Stomach (tissue), 9 donors: ENCODE measurements around the gene NFATC1. TPM values are rescaled to one million over a fixed set of nuclear protein-coding genes. Genes with fewer than 3 reads are reported as not detected.

Experiments
- DNase-seq, 2 donors: peaks; one replicate each; pipeline versions ENCODE4 v3.0.0 to v3.0.0-alpha.2; 2013 to 2019
- H3K27ac ChIP-seq, 5 donors: fragments of 200-600 bp in 4 of 5; sonication (generic) in 4 of 5; one replicate each; pipeline ENCODE4 v1.5.1; 2013 to 2019; ENCODE audit warnings: mild to moderate bottlenecking in 1 of 5, moderate library complexity in 1 of 5
- H3K27me3 ChIP-seq, 3 donors: fragments of 200-600 bp; sonication (generic); one replicate each; pipeline ENCODE4 v1.5.1; 2017 to 2019; ENCODE audit warnings: mixed run types in 1 of 3
- H3K36me3 ChIP-seq, 4 donors: fragments of 200-600 bp; sonication (generic); 1 replicate in 3 of 4; 2 replicates in 1 of 4; pipeline ENCODE4 v1.5.1; 2016 to 2019
- H3K4me1 ChIP-seq, 4 donors: fragments of 200-600 bp; sonication (generic); one replicate each; pipeline ENCODE4 v1.5.1; 2016 to 2019
- H3K4me3 ChIP-seq, 4 donors: fragments of 200-600 bp; sonication (generic) in 3 of 4; one replicate each; pipeline ENCODE4 v1.5.1; 2016 to 2019; ENCODE audit warnings: mild to moderate bottlenecking in 1 of 4
- H3K9me3 ChIP-seq, 4 donors: fragments of 200-600 bp; sonication (generic); one replicate each; pipeline ENCODE4 v1.5.1; 2016 to 2019
- EP300 ChIP-seq: sonication (generic); formaldehyde crosslinking; IDR thresholded peaks from one replicate; pipeline ENCODE4 v1.6.1; 2017; ENCODE audit warnings: antibody characterized with exemption
- POLR2A ChIP-seq, 4 donors: fragments of 450-650 bp; IDR thresholded peaks; one replicate each; pipeline ENCODE4 v1.6.1; 2016; ENCODE audit warnings: antibody characterized with exemption in 4 of 4, control low read depth in 2 of 4, mild to moderate bottlenecking in 1 of 4, moderate library complexity in 1 of 4
- POLR2AphosphoS5 ChIP-seq, 3 donors: sonication (generic); formaldehyde crosslinking; IDR thresholded peaks; one replicate each; pipeline ENCODE4 v1.6.1; 2016; ENCODE audit warnings: antibody characterized with exemption in 3 of 3
- WGBS, 5 donors: extraction: QIAGEN DNeasy Blood & Tissue Kit in 3 of 5; methylation state at CpG; one replicate each; pipeline versions ENCODE4 v1.1.5 to v1.1.7; 2013 to 2018; 5-methylcytosine and 5-hydroxymethylcytosine counted together
- intact Hi-C: fragments of 100-400 bp; cut with DNase I; formaldehyde crosslinking; loops from one replicate; pipeline ENCODE4 v1.15.1; 2023; ENCODE audit warnings: low total_unique reads
- polyA plus RNA-seq, 3 donors: library from polyadenylated mRNA; stranded (reverse); fragments of 200-250 nt; gene quantifications; one replicate each; pipeline ENCODE4 v1.2.3, GENCODE V29; 2013
- total RNA-seq, 5 donors: library from RNA; depleted of rRNA; stranded (reverse); fragments of >200 nt; gene quantifications; one replicate each; pipeline versions ENCODE4 v1.1.0 to v1.2.3, GENCODE V29; 2014 to 2016
- TF ChIP-seq, protein P1 (sequence below), 7 experiments: fragments of 450-650 bp in 4 of 7; fragments of 200-600 bp in 3 of 7; sonication (generic) in 3 of 7; IDR thresholded peaks; one replicate each; pipeline ENCODE4 v1.5.1; 2016 to 2019; ENCODE audit warnings: antibody characterized with exemption in 7 of 7, control low read depth in 2 of 7, mild to moderate bottlenecking in 1 of 7
- donor health status: healthy with polysubstance abuse.
- donor health status: Bipolar disorder and iron deficiency.
- donor health status: healthy.

The NFATC1 gene
- total and polyA plus RNA-seq, 8 donors = 2.6 to 14.0 (median 6.1) TPM

DNA sequence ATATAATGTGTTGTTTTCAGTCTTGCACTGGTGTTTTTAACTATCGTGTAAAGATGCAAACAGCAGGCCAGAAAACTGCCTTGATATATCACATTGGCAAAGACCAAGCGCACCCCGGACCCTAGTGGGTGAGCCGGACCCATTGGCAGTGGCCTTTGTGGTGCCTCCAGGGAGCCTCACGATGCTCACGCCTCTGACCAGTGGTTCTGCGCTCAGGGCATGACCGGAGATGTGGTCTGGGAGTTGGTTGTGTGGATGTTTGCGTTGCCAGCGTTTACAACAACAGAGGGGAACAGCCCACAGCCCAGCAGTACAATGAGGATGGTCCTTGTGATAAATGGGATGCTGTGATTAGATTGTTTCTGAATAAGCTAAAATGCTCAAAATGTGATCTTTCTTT, 32.6 kb downstream of the NFATC1 start:
- Histone ChIP-seq H3K9me3 (no peaks in the 10 kb centered on the region), H3K4me3 (no peak overlapping the region), H3K36me3 (peaks cover 0 to 8% (median under 1%) of the 10 kb centered on the region in 4 donors), H3K4me1 (peaks cover 0 to 11% (median 5%) of the 10 kb centered on the region in 4 donors), H3K27ac (no peak overlapping the region), H3K27me3 (no peaks in the 10 kb centered on the region)
- WGBS, 5 donors = 76 to 85% (median 85%) methylated on average over 10 of the region's 10 CpGs
- TF ChIP-seq EP300 (no peak), POLR2AphosphoS5 (IDR thresholded peaks at IDR 0.05) (no peak), POLR2A (IDR thresholded peaks at IDR 0.05) (no peak)
- TF ChIP-seq, protein P1, sequence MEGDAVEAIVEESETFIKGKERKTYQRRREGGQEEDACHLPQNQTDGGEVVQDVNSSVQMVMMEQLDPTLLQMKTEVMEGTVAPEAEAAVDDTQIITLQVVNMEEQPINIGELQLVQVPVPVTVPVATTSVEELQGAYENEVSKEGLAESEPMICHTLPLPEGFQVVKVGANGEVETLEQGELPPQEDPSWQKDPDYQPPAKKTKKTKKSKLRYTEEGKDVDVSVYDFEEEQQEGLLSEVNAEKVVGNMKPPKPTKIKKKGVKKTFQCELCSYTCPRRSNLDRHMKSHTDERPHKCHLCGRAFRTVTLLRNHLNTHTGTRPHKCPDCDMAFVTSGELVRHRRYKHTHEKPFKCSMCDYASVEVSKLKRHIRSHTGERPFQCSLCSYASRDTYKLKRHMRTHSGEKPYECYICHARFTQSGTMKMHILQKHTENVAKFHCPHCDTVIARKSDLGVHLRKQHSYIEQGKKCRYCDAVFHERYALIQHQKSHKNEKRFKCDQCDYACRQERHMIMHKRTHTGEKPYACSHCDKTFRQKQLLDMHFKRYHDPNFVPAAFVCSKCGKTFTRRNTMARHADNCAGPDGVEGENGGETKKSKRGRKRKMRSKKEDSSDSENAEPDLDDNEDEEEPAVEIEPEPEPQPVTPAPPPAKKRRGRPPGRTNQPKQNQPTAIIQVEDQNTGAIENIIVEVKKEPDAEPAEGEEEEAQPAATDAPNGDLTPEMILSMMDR (IDR thresholded peaks at IDR 0.05) = no peak
- DNase-seq = no peak
- intact Hi-C loops = no loop called here

DNA sequence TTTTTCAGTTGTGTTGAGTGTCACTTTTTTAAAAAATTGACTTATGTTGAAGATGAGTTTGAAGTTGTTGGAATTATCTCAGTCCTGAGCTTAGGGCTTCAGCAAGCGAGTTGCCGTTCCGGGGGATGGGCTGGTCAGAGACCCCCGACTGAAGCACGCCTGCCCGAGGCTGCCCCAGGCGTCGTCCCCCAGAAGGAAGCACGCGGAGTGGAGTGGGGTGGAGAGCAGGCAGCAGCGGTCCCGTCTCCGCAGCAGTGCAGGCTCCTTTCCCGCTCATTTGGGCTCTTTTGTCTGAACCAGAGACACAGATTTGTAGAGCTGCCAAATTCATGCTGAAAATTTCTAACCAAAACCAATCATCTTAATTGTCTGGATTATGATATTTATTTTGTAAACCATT, 33.7 kb downstream of the NFATC1 start:
- Histone ChIP-seq H3K36me3 (peaks cover 4 to 19% (median 11%) of the 10 kb centered on the region in 4 donors), H3K4me3 (no peak overlapping the region), H3K27me3 (no peaks in the 10 kb centered on the region), H3K27ac (no peak overlapping the region), H3K9me3 (no peaks in the 10 kb centered on the region), H3K4me1 (peaks cover 0 to 7% (median 2%) of the 10 kb centered on the region in 4 donors)
- 88 to 94% (median 91%) methylated on average over 14 of the region's 14 CpGs for WGBS, 5 donors
- TF ChIP-seq POLR2AphosphoS5 (IDR thresholded peaks at IDR 0.05) (no peak), POLR2A (IDR thresholded peaks at IDR 0.05) (no peak), EP300 (no peak)
- TF ChIP-seq, protein P1 (IDR thresholded peaks at IDR 0.05) = no peak
- intact Hi-C loops = no loop called here
- DNase-seq = no peak

DNA sequence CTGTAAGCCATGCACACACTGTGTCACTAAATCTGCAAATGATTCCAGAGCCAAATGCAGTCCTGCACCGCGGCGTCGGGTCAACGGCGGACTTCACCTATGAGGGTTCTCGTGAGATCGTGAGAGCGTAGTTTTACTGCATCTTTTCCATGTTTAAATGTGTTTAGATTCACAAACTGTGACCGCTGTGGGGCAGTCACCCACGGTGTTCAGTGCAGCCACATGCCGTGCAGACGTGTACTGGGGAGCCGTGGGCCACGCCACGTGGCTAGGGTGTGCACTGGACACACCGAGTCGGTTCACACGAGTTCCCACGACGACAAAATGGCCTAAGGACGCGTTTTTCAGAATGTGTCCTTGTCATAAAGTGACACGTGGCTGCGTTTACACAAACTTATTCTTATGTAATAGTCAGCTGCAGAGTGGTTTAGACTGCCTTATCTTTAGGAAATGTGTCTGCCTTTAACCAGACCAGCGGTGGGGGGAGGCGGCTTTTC, 34.1 kb downstream of the NFATC1 start:
- intact Hi-C loops = no loop called here

DNA sequence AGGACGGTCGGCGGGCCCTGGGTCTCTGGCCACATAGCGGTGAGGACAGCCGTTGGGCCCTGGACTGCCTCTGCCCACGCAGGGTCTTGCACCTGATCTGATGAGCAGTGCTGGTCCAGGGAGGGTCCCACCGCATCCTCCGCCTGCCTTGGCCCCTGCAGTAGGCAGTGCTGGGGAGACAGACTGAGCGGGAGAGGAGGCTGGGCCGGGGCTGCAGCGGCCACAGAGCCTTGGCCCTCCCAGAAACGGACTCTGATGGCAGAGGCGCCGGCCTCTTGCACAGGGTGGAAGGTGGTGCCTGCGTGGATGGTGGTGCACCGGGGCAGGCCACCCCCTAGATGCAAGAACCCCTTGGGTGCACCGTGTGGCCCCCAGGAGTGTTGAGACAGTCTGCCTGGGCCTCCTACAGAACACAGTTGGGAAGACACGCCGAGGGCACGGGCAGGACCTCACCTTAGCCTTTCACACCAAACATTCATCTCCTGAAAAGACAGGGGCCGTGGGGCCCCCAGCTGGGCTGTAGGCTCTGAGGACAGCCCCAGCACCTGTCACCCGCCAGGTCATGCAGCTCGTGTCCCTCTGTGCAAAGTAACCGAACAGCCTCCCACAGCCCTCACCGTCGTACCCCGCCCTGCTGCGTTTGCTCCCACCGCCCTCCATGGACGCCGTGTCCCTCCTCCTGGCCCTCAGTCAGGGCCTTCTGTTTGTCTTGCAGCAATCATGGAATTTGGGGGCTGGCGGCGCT, 36.8 kb downstream of the NFATC1 start:
- H3K4me1 ChIP-seq = no peaks in the 10 kb centered on the region
- H3K36me3 ChIP-seq = peaks cover 6 to 34% (median 19%) of the 10 kb centered on the region in 4 donors
- no peak for DNase-seq
- H3K27ac ChIP-seq = no peak overlapping the region
- intact Hi-C loops = no loop called here
- no peak for TF ChIP-seq POLR2A (IDR thresholded peaks at IDR 0.05)
- TF ChIP-seq POLR2AphosphoS5 (IDR thresholded peaks at IDR 0.05) = no peak
- TF ChIP-seq, protein P1 (IDR thresholded peaks at IDR 0.05) = no peak
- TF ChIP-seq EP300 = no peak
- H3K9me3 ChIP-seq = no peaks in the 10 kb centered on the region
- WGBS, 5 donors = 89 to 91% (median 91%) methylated on average over 25 to 33 of the region's 33 CpGs
- no peaks in the 10 kb centered on the region for H3K27me3 ChIP-seq
- H3K4me3 ChIP-seq = no peak overlapping the region

More for the DNA sequence above, 34.1 kb downstream of the NFATC1 start:
- TF ChIP-seq EP300 (no peak), POLR2AphosphoS5 (IDR thresholded peaks at IDR 0.05) (no peak), POLR2A (IDR thresholded peaks at IDR 0.05) (no peak)
- TF ChIP-seq, protein P1 (IDR thresholded peaks at IDR 0.05) = no peak
- Histone ChIP-seq H3K36me3 (peaks cover 6 to 23% (median 16%) of the 10 kb centered on the region in 4 donors), H3K4me1 (peaks cover 0 to 7% (median 2%) of the 10 kb centered on the region in 4 donors), H3K27ac (no peak overlapping the region), H3K4me3 (no peak overlapping the region), H3K27me3 (no peaks in the 10 kb centered on the region), H3K9me3 (no peaks in the 10 kb centered on the region)
- WGBS, 5 donors = 72 to 88% (median 84%) methylated on average over 27 of the region's 27 CpGs
- no peak for DNase-seq
